ENCODE results near the gene PCOLCE2.

DNA sequence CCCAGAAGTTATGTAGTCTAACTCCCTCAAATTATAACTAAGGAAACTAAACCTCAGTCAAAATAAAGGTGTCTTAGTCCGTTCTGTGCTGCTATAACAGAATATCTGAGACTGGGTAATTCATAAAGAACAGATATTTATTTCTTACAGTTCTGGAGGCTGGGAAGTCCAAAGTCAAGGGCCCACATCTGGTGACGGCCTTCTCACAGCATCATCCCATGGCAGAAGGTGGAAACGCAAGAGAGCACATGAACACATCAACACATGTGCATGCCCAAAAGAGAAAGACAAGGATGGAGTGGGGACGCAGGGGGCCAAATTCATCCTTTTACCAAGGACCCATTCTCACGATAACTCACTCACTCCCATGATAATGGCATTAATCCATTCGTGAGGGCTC lies 73.1 kb downstream of the PCOLCE2 start:
- TF ChIP-seq EP300 (IDR thresholded peaks at IDR 0.05) (no peak), POLR2A (IDR thresholded peaks at IDR 0.05; ENCODE audit: low read depth) (no peak)
- TF ChIP-seq, protein P1, sequence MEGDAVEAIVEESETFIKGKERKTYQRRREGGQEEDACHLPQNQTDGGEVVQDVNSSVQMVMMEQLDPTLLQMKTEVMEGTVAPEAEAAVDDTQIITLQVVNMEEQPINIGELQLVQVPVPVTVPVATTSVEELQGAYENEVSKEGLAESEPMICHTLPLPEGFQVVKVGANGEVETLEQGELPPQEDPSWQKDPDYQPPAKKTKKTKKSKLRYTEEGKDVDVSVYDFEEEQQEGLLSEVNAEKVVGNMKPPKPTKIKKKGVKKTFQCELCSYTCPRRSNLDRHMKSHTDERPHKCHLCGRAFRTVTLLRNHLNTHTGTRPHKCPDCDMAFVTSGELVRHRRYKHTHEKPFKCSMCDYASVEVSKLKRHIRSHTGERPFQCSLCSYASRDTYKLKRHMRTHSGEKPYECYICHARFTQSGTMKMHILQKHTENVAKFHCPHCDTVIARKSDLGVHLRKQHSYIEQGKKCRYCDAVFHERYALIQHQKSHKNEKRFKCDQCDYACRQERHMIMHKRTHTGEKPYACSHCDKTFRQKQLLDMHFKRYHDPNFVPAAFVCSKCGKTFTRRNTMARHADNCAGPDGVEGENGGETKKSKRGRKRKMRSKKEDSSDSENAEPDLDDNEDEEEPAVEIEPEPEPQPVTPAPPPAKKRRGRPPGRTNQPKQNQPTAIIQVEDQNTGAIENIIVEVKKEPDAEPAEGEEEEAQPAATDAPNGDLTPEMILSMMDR (IDR thresholded peaks at IDR 0.05) = no peak
